ENCODE data around the gene GDI2. TPM values are rescaled to one million over a fixed set of nuclear protein-coding genes. Genes with fewer than 3 reads are reported as not detected.
"Not testable (repeated sequence)": the region's sequence is repeated elsewhere in the genome, so short reads cannot be mapped to it uniquely, and the experiment has no call there.

The GDI2 gene
- polyA plus RNA-seq, 12 donors: 169 to 335 (median 292) TPM; not detected in 1

- DNase-seq: no peak
Observed at GRCh38 chr10:5794236-5794635, 19.0 kb downstream of the GDI2 start.

- DNase-seq: no peak
Observed at GRCh38 chr10:5789626-5790025, 23.6 kb downstream of the GDI2 start.

GRCh38 chr10:5788969-5789368 is 24.3 kb downstream of the GDI2 start:
- no peak for DNase-seq

- DNase-seq: no peak
Observed at GRCh38 chr10:5783300-5783699, 29.9 kb downstream of the GDI2 start.

DNA sequence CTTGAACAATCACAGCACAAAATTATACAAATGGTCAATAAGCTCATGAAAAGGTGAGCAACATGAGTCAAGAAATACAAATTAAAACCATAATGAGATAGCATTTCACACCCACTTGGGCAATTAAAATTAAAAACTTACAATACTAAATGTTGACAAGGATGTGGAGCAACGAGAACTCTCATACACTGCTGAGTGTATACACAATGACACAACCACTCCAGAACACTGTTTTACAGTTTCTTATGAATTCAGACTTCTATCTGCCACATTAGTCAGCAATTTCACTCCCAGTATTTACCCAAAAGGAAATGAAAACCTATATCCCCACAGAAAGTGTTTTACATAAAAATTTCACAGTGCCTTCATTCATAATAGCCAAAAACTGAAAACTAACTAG is 31.1 kb downstream of the GDI2 start:
- no peak for DNase-seq

- no peak for DNase-seq
Observed at GRCh38 chr10:5779730-5780129, 33.5 kb downstream of the GDI2 start.

GRCh38 chr10:5777758-5778157 is 35.5 kb downstream of the GDI2 start:
- not testable (repeated sequence) for DNase-seq

GRCh38 chr10:5776881-5777197 is 36.4 kb downstream of the GDI2 start:
- peak; percentile 32 for DNase-seq

GRCh38 chr10:5776136-5776880 is 36.9 kb downstream of the GDI2 start:
- DNase-seq: no peak

DNA sequence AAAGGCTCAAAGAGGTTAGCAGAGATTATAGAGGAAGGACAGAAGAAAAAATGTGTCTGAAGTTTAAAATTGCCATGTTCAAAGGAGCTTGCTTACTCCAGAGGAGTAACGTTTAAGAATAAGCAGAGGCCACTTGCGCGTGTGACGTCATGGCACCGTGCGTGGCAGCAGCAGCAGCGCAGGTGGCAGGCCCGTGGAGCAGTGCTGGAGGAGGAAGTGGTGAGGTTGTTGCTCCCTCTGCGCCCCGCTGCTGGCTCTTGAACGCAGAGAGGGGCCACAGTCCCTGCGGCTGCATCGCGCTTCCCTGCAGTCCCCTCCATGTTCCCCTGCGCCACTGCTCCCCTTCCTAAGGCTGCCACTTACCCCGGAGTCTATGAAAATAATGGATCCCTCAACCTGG is 37.5 kb downstream of the GDI2 start:
- no peak for DNase-seq

DNA sequence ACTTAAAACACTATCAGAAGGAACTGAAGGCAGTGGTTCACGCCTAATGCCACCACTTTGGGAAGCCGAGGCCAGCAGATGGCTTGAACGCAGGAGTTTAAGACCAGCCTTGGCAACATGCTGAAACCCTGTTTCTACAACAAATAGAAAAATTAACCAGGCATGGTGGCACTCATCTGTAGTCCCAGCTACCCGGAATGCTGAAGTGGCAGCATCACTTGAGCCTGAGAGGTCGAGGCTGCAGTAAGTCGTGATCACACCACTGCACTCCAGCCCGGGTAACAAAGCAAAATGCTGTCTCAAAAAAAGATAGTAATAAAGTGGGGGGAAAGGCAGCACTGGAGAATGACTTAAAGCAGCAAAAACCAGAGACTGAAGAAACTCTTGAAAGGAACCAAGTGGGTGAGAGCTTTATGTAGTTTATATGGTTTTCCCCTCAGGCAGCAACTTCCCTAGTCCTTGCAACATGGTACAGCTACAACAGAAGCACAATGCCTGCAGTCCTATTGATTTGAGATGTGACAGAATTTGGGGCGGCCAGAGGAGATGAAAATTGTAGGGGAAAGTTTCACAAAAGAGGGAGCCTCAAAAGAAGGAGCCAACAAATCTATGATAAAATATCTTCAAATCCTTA is 38.1 kb downstream of the GDI2 start:
- DNase-seq: no peak

DNA sequence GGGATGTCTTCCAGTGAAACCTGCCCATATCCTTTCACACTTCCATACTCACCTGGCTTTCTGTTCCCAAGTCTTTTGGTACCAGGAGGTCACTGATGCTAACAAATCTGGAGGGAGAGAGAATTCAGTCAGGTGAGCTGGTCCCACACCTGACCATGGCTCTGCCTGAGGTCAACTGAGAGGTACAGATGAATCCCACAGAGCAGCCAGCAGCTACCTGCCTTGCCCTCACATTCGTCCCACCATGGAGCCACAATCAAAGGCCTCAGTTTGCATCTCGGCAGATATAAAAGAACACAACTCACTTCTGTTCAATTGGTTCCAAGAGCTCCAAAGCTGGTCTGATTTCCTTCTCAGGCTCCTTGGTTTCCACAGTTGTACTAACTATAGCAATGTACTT is 47.0 kb downstream of the GDI2 start:
- no peak for DNase-seq

- DNase-seq: no peak
Observed at GRCh38 chr10:5765617-5766016, 47.6 kb downstream of the GDI2 start.

DNA sequence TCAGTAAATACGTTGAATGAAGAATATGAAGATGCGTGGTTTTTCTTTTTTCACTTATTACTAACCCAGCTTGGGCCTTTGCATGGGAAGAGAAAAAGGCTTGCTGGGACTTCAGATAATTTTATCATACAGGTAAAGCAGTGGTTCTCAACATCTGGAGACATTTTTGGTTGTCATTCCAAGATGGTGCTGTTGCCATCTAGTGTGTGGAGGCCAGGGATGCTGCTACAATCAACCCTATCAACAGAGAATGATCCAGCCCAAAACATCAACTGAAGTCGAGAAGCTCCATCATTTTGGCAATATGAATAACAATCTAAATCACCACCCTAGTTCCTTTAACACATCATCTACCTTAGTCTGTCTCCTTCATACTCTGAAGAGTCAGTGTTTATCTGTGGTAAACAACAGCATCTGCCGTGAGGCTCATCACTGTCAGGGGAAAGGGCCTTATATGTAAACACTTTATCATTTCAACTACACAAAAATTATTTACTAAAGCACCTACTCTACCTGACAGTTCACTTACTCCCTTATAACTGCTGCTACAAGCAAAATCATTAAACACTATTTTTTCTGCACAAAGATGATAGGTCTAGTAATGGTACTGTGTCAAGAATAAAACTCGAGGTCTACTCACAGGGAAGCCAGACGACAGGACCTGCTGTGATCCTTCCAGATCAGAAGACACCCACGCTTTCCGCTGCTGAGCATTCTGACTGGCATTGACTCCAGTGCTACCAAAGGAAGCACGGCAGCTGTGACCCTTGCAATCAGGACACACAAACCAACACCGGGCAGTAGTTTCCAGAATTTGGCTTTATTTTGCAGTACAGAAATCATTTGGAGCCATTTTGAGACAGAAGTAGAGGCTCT is 48.6 kb downstream of the GDI2 start:
- no peak for DNase-seq

DNA sequence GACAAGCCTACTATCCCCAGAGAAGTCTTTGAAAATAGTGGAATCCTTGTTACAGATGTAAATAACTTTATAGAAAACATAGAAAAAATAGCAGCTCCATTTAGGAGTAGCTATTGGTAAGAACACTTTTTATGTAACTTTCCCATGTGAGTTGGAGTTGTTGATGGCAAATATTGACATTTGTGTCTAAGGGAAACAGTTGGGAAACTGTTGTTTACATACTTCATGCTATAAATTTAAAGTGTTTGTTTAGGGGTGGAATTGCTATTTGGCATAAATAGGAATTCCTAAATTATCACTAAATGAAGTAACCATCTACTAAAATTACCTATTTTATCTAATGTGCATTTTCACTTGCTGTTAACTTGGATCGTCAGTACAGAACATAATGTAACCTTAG is 50.7 kb downstream of the GDI2 start:
- DNase-seq: no peak

DNA sequence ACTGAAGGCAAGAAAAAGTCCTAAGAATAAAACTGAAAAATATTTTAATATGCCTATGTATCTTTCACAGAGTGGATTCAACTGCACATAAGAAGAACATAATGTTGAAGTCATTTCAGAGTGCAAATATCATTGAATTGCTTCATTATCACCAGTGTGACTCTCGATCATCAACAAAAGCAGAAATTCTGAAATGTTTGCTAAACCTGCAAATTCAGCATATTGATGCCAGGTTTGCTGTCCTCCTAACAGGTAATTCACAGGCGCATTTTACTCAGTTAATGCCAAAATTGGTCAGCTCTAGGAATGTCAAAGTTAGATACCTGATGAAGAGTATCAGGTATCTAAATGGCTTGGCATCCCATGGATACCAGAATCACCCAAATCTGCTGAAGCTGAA is 52.0 kb downstream of the GDI2 start:
- DNase-seq: no peak

GRCh38 chr10:5760515-5760914 is 52.7 kb downstream of the GDI2 start:
- DNase-seq: no peak

DNA sequence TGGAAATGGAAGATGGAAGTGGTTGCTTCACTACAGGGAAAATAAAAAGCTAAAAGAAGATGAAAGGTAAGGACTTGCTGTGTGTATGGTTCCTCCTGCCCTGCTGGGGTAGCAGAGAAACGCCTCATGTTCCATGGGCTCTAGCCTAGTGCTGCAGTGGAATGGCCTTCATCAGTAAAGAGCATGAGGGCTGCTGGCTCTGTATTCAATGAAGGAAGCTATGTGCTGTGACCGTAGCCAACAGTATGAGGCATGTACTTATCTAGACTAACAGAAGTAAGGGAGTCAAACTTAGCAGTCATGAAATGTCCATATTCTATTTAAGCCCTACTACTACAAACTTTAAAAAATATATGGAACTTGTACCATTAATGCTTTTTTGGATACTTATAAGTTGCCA is 54.3 kb downstream of the GDI2 start:
- no peak for DNase-seq

DNA sequence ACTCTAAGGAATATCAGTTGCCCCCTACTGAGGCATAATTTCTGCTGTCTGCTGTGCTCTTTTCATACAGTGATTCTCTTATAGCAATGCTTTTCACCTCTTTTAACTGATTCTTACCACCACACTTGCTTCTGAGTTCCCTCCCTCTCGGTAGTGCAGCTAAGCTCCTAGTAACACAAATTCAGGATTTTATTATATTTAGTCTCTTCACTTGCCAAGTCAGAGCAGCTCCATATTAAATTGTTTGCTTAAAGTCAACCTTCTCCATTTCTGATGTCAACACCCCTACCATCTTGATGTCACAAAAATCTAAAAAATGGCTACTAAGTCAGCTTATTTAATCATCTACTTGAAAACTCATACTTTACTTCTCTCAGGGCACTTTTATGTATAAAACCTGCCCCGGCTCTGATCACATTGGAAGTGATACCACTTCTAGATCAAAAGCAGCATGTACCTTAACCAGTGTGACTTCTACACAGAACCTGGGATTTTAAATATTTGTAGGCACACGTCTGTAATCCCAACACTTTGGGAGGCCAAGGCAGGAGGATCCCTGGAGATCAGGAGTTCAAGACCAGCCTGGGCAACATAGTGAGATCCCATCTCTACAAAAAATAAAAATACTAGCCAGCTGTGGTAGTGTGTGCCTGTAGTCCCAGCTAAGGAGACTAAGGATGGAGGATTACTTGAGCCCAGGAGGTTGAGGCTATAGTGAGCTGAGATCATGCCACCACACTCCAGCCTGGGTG is 55.3 kb downstream of the GDI2 start:
- no peak for DNase-seq

- no peak for DNase-seq
Observed at GRCh38 chr10:5752301-5752871, 60.8 kb downstream of the GDI2 start.

DNA sequence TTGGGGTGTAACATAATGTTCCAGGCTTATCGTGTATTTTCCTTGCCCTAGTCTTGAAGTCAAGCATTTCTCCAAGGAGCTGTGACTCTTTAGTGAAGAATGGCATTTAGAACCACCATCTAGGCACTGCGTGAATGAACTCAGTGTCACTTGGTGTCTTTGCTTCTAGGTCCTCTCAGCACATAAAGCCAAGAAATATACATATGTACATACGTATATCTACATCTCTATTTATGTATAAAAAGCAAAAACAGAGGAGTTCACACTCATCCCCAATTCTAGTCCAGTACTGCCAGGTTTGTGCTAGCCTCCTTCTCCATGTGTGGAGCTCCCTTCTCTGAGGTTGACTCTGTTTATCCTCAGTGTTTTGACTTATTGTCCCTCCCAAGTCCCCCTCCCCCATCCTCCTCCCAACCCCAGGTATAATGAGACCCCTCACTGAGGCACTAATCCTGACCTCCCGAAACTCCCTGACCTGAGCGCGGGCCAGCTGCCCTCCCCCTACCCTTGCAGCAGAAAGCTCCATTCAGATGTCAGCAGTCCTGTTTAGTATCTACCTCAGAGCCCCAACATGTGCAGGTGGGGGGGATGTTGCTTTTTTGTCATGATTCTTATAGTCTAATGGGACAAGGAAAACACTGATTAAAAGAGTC is 61.5 kb downstream of the GDI2 start:
- DNase-seq: no peak

Data from muscle of arm (tissue), 12 donors.